Bone marrow (tissue), 2 donors: Measurements from ENCODE around the gene SLC35B1.
A peak's percentile ranks its signal among the peaks of the same experiment; 100 is the strongest.

Experiments used
- DNase-seq, 2 donors: peaks; one replicate each; lab custom pipeline; 2025; lab: John Stamatoyannopoulos, UW

SLC35B1 gene

GRCh38 chr17:49707608-49708514 lies at the start of gene SLC35B1:
Gene SLC35B1, minus strand, starts transcription at chr17:49707964. Its CDS starts 131 bp downstream, at chr17:49707833.
- DNase-seq: peak; percentile 83 to 97

GRCh38 chr17:49757151-49757777 lies 49.5 kb upstream of the SLC35B1 start:
- DNase-seq: no peak

GRCh38 chr17:49756323-49757150 lies 48.8 kb upstream of the SLC35B1 start:
- DNase-seq: no peak

GRCh38 chr17:49755663-49756283 lies 48.0 kb upstream of the SLC35B1 start:
- DNase-seq: no peak

GRCh38 chr17:49753959-49754391 lies 46.2 kb upstream of the SLC35B1 start:
- DNase-seq: no peak

GRCh38 chr17:49752508-49752907 lies 44.7 kb upstream of the SLC35B1 start:
- DNase-seq: no peak

GRCh38 chr17:49749730-49750129 lies 42.0 kb upstream of the SLC35B1 start:
- no peak for DNase-seq

- DNase-seq: no peak
Observed at GRCh38 chr17:49748791-49749190, 41.0 kb upstream of the SLC35B1 start.

- DNase-seq: no peak
Observed at GRCh38 chr17:49748223-49748622, 40.5 kb upstream of the SLC35B1 start.

GRCh38 chr17:49747632-49748031 lies 39.9 kb upstream of the SLC35B1 start:
- DNase-seq: no peak

GRCh38 chr17:49746791-49747490 lies 39.2 kb upstream of the SLC35B1 start:
- no peak for DNase-seq

GRCh38 chr17:49745175-49746139 lies 37.7 kb upstream of the SLC35B1 start:
- DNase-seq: no peak

GRCh38 chr17:49742166-49742638 lies 34.4 kb upstream of the SLC35B1 start:
- DNase-seq: no peak

GRCh38 chr17:49741692-49742076 lies 33.9 kb upstream of the SLC35B1 start:
- no peak for DNase-seq

GRCh38 chr17:49741009-49741691 lies 33.4 kb upstream of the SLC35B1 start:
- DNase-seq: no peak

- DNase-seq: peak; percentile 50 to 94
Observed at GRCh38 chr17:49739641-49740271, 32.0 kb upstream of the SLC35B1 start.

- no peak for DNase-seq
Observed at GRCh38 chr17:49738456-49739163, 30.8 kb upstream of the SLC35B1 start.
